HCT116 (cell line): ENCODE measurements around the gene COL18A1. TPM values are rescaled to one million over a fixed set of nuclear protein-coding genes. Genes with fewer than 3 reads are reported as not detected.

Experiments used
- ATAC-seq: fragments of 200-7000 bp; cut with Tn5 transposase; 2 replicates; pipeline ENCODE4 v1.9.1; 2020; ENCODE audit warnings: mild to moderate bottlenecking, moderate library complexity
- BruUV-seq: library from RNA; stranded (reverse); fragments of 400-500 nt; replicated peaks from 2 replicates; lab custom pipeline; 2021; lab: Mats Ljungman, UMichigan
- CTCF ChIA-PET: fragments of 300-600 bp; sonication (Branson Sonifier 250); formaldehyde crosslinking; loops from one replicate; lab custom pipeline; 2021; ENCODE audit warnings: antibody characterized with exemption; lab: Charles Lee
- POLR2A ChIA-PET: fragments of 300-600, 350-600 bp; sonication (Branson Sonifier 250); formaldehyde crosslinking; loops from one replicate; lab custom pipeline; 2021; ENCODE audit warnings: antibody characterized with exemption; lab: Charles Lee
- RAD21 ChIA-PET, 2 experiments: fragments of 300-600 bp; sonication (Branson Sonifier 250); formaldehyde crosslinking; loops; one replicate each; lab custom pipeline; 2023; ENCODE audit warnings: low total read pairs in 2 of 2; ENCODE audit not compliant: uncharacterized antibody in 2 of 2, unreplicated experiment in 2 of 2, low non-redundant PET in 1 of 2; lab: Charles Lee
- DNase-seq: peaks from one replicate; pipeline ENCODE4 v3.0.0-alpha.2; 2010; ENCODE audit warnings: low read depth, low spot score
- H2AFZ ChIP-seq: fragments of 200-600 bp; shearing (Covaris generic), sonication (generic); 2 replicates; pipeline ENCODE4 v1.6.1; 2017; ENCODE audit warnings: low read depth, mixed run types, mixed read lengths, antibody characterized with exemption, low read length; ENCODE audit not compliant: poor library complexity, severe bottlenecking
- H3K27ac ChIP-seq: 2 replicates; pipeline ENCODE4 v1.5.1; 2012; ENCODE audit warnings: low read depth, low read length
- H3K27me3 ChIP-seq: fragments of 200-600 bp; sonication (generic); 2 replicates; pipeline ENCODE4 v1.6.1; 2016; ENCODE audit warnings: mixed run types, low read length, mixed read lengths; ENCODE audit not compliant: insufficient read depth
- H3K36me3 ChIP-seq, 2 experiments: fragments of 200-500 bp in 1 of 2; fragments of 200-600 bp in 1 of 2; sonication (Bioruptor generic) in 1 of 2; sonication (generic) in 1 of 2; 2 replicates each; pipeline versions ENCODE4 v1.5.1 to v1.6.1; 2014 to 2016; ENCODE audit warnings: low read length in 2 of 2, inconsistent platforms in 1 of 2, mixed read lengths in 1 of 2, mixed run types in 1 of 2; ENCODE audit not compliant: insufficient read depth in 2 of 2, control insufficient read depth in 1 of 2
- H3K4me1 ChIP-seq, 2 experiments: fragments of 200-600 bp in 1 of 2; sonication (generic) in 1 of 2; 2 replicates each; pipeline versions ENCODE4 v1.5.1 to v1.6.1; 2012 to 2017; ENCODE audit warnings: low read length in 2 of 2, inconsistent platforms in 1 of 2, mild to moderate bottlenecking in 1 of 2, mixed read lengths in 1 of 2, mixed run types in 1 of 2, moderate library complexity in 1 of 2; ENCODE audit not compliant: insufficient read depth in 2 of 2, control insufficient read depth in 1 of 2
- H3K4me2 ChIP-seq: fragments of 200-600 bp; sonication (generic); 2 replicates; pipeline ENCODE4 v1.6.1; 2017; ENCODE audit warnings: mixed run types, low read length, mixed read lengths
- H3K4me3 ChIP-seq, 2 experiments: fragments of 200-600 bp in 1 of 2; sonication (generic) in 1 of 2; replicated peaks in 1 of 2; 2 replicates each; pipeline ENCODE4 v1.5.1; 2011 to 2016; ENCODE audit warnings: low read length in 2 of 2, control low read depth in 1 of 2, low read depth in 1 of 2, mild to moderate bottlenecking in 1 of 2, mixed read lengths in 1 of 2, mixed run types in 1 of 2
- H3K79me2 ChIP-seq: fragments of 200-600 bp; sonication (generic); 2 replicates; pipeline ENCODE4 v1.6.1; 2017; ENCODE audit warnings: mild to moderate bottlenecking, mixed run types, low read length, moderate library complexity, mixed read lengths; ENCODE audit not compliant: insufficient read depth
- H3K9ac ChIP-seq: fragments of 200-600 bp; sonication (generic); 2 replicates; pipeline ENCODE4 v1.6.1; 2016; ENCODE audit warnings: low read length, mixed read lengths
- H3K9me2 ChIP-seq: fragments of 200-600 bp; sonication (generic), shearing (Covaris generic); 2 replicates; pipeline ENCODE4 v1.6.1; 2017; ENCODE audit warnings: mixed run types, mild to moderate bottlenecking, moderate library complexity; ENCODE audit not compliant: insufficient read depth
- H3K9me3 ChIP-seq, 2 experiments: fragments of 200-500 bp in 1 of 2; fragments of 200-600 bp in 1 of 2; sonication (Bioruptor generic) in 1 of 2; sonication (generic) in 1 of 2; 2 replicates each; pipeline ENCODE4 v1.6.1; 2014 to 2017; ENCODE audit warnings: low read length in 2 of 2, mixed read lengths in 2 of 2, inconsistent platforms in 1 of 2, low read depth in 1 of 2, mild to moderate bottlenecking in 1 of 2, mixed run types in 1 of 2, moderate library complexity in 1 of 2; ENCODE audit not compliant: control insufficient read depth in 1 of 2, insufficient read depth in 1 of 2
- H4K20me1 ChIP-seq: fragments of 200-600 bp; sonication (generic), shearing (Covaris generic); 2 replicates; pipeline ENCODE4 v1.6.1; 2017; ENCODE audit warnings: mixed run types, mild to moderate bottlenecking, moderate library complexity; ENCODE audit not compliant: insufficient read depth
- EZH2 ChIP-seq: fragments of 200-600 bp; sonication (generic); IDR thresholded peaks from 2 replicates; pipeline ENCODE4 v1.6.1; 2017; ENCODE audit warnings: antibody characterized with exemption, mixed run types
- EZH2phosphoT487 ChIP-seq: fragments of 200-600 bp; IDR thresholded peaks from 2 replicates; pipeline ENCODE4 v1.6.1; 2018; ENCODE audit warnings: antibody characterized with exemption, borderline replicate concordance
- POLR2AphosphoS5 ChIP-seq: IDR thresholded peaks from 2 replicates; pipeline ENCODE4 v1.6.1; 2011; ENCODE audit warnings: mild to moderate bottlenecking, low read depth, low read length, moderate library complexity
- SRF ChIP-seq: IDR thresholded peaks from 2 replicates; pipeline ENCODE4 v1.6.1; 2012; ENCODE audit warnings: low read depth
- intact Hi-C: fragments of 100-400 bp; cut with micrococcal nuclease; formaldehyde crosslinking; loops from 2 replicates; pipeline ENCODE4 v1.10.0; 2022
- total RNA-seq: library from RNA; stranded (reverse); gene quantifications from one replicate; pipeline ENCODE4 v1.2.1, GENCODE V29; 2021; ENCODE audit not compliant: unreplicated experiment
- TF ChIP-seq, protein P1 (sequence below): IDR thresholded peaks from 2 replicates; pipeline ENCODE4 v1.6.1; 2012; ENCODE audit warnings: low read depth
- TF ChIP-seq, protein P2 (sequence below), 3 experiments: fragments of 200-600 bp in 1 of 3; sonication (generic) in 1 of 3; IDR thresholded peaks in 2 of 3; conservative IDR thresholded peaks in 1 of 3; 2 replicates each; pipeline ENCODE4 v1.5.1; 2012 to 2017; ENCODE audit warnings: low read depth in 2 of 3, low read length in 2 of 3, antibody characterized with exemption in 1 of 3, borderline replicate concordance in 1 of 3, control low read depth in 1 of 3, mild to moderate bottlenecking in 1 of 3, mixed read lengths in 1 of 3, mixed run types in 1 of 3, moderate library complexity in 1 of 3; ENCODE audit not compliant: insufficient read depth in 1 of 3
- TF ChIP-seq, protein P3 (sequence below): IDR thresholded peaks from 2 replicates; pipeline ENCODE4 v1.6.1; 2011; ENCODE audit warnings: mild to moderate bottlenecking, low read length, moderate library complexity; ENCODE audit not compliant: insufficient replicate concordance; ENCODE audit errors: extremely low read depth
- TF ChIP-seq, protein P4 (sequence below): IDR thresholded peaks from 2 replicates; pipeline ENCODE4 v1.6.1; 2012
- TF ChIP-seq, protein P5 (sequence below): IDR thresholded peaks from 2 replicates; pipeline ENCODE4 v1.6.1; 2012

COL18A1 gene
- total RNA-seq, 1 experiment from 2014 or later, result 59.5 TPM

DNA sequence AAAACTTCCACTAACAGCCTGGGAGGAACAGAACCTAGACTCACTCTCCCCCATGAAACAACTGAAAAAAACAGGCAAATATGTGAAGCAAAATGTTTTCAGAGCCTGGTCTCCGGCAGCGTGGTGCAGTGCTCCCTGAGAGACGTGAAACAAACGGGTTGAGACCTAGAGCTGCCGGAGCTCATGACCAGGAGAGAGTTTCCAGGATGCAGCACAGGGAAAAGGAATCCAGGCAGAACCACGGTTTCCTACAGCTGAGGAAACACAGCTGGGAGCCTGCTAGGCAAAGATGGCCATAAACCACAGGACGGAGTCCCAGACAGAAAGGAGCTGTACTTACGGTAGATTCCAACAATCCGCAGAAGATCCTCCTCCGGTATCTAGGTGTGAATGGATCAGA lies 157.4 kb downstream of the COL18A1 start:
- no TSS peak for BruUV-seq
- Histone ChIP-seq H2AFZ (no peak overlapping the region), H3K9me2 (no peaks in the 10 kb centered on the region), H3K9ac (no peak overlapping the region), H3K27me3 (peaks cover 29% of the 10 kb centered on the region), H3K36me3 (no peaks in the 10 kb centered on the region), H3K4me2 (no peak overlapping the region), H3K27ac (no peak overlapping the region), H3K4me3 (no peak overlapping the region), H3K9me3 (no peaks in the 10 kb centered on the region; a peak in 1 of 4 replicates), H4K20me1 (no peaks in the 10 kb centered on the region), H3K4me1 (no peaks in the 10 kb centered on the region), H3K79me2 (no peaks in the 10 kb centered on the region)
- intact Hi-C loops, result no loop called here
- no peak for DNase-seq
- ChIA-PET CTCF (no interaction called here), POLR2A (no interaction called here), RAD21 (no interaction called here)
- ATAC-seq, result no peak
- TF ChIP-seq, protein P1, sequence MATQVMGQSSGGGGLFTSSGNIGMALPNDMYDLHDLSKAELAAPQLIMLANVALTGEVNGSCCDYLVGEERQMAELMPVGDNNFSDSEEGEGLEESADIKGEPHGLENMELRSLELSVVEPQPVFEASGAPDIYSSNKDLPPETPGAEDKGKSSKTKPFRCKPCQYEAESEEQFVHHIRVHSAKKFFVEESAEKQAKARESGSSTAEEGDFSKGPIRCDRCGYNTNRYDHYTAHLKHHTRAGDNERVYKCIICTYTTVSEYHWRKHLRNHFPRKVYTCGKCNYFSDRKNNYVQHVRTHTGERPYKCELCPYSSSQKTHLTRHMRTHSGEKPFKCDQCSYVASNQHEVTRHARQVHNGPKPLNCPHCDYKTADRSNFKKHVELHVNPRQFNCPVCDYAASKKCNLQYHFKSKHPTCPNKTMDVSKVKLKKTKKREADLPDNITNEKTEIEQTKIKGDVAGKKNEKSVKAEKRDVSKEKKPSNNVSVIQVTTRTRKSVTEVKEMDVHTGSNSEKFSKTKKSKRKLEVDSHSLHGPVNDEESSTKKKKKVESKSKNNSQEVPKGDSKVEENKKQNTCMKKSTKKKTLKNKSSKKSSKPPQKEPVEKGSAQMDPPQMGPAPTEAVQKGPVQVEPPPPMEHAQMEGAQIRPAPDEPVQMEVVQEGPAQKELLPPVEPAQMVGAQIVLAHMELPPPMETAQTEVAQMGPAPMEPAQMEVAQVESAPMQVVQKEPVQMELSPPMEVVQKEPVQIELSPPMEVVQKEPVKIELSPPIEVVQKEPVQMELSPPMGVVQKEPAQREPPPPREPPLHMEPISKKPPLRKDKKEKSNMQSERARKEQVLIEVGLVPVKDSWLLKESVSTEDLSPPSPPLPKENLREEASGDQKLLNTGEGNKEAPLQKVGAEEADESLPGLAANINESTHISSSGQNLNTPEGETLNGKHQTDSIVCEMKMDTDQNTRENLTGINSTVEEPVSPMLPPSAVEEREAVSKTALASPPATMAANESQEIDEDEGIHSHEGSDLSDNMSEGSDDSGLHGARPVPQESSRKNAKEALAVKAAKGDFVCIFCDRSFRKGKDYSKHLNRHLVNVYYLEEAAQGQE, result no peak
- TF ChIP-seq EZH2phosphoT487 (no peak), EZH2 (no peak), POLR2AphosphoS5 (no peak), SRF (no peak)
- TF ChIP-seq, protein P2, sequence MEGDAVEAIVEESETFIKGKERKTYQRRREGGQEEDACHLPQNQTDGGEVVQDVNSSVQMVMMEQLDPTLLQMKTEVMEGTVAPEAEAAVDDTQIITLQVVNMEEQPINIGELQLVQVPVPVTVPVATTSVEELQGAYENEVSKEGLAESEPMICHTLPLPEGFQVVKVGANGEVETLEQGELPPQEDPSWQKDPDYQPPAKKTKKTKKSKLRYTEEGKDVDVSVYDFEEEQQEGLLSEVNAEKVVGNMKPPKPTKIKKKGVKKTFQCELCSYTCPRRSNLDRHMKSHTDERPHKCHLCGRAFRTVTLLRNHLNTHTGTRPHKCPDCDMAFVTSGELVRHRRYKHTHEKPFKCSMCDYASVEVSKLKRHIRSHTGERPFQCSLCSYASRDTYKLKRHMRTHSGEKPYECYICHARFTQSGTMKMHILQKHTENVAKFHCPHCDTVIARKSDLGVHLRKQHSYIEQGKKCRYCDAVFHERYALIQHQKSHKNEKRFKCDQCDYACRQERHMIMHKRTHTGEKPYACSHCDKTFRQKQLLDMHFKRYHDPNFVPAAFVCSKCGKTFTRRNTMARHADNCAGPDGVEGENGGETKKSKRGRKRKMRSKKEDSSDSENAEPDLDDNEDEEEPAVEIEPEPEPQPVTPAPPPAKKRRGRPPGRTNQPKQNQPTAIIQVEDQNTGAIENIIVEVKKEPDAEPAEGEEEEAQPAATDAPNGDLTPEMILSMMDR (IDR thresholded peaks at IDR 0.05 in 2 of 3, conservative IDR thresholded peaks at IDR 0.05 in 1 of 3; ENCODE audit: borderline replicate concordance in 1 of 3, insufficient read depth in 1 of 3, low read depth in 2 of 3, low read length in 2 of 3), result no peak
- TF ChIP-seq, protein P3, sequence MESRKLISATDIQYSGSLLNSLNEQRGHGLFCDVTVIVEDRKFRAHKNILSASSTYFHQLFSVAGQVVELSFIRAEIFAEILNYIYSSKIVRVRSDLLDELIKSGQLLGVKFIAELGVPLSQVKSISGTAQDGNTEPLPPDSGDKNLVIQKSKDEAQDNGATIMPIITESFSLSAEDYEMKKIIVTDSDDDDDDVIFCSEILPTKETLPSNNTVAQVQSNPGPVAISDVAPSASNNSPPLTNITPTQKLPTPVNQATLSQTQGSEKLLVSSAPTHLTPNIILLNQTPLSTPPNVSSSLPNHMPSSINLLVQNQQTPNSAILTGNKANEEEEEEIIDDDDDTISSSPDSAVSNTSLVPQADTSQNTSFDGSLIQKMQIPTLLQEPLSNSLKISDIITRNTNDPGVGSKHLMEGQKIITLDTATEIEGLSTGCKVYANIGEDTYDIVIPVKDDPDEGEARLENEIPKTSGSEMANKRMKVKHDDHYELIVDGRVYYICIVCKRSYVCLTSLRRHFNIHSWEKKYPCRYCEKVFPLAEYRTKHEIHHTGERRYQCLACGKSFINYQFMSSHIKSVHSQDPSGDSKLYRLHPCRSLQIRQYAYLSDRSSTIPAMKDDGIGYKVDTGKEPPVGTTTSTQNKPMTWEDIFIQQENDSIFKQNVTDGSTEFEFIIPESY, result no peak
- TF ChIP-seq, protein P4, sequence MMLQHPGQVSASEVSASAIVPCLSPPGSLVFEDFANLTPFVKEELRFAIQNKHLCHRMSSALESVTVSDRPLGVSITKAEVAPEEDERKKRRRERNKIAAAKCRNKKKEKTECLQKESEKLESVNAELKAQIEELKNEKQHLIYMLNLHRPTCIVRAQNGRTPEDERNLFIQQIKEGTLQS, result no peak
- TF ChIP-seq, protein P5, sequence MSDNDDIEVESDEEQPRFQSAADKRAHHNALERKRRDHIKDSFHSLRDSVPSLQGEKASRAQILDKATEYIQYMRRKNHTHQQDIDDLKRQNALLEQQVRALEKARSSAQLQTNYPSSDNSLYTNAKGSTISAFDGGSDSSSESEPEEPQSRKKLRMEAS, result no peak
